HG03108 (cell line): Measurements from ENCODE around the gene FAM221A.
"Not testable (repeated sequence)": the region's sequence is repeated elsewhere in the genome, so short reads cannot be mapped to it uniquely, and the experiment has no call there.

ENCODE experiments used
- ATAC-seq: cut with Tn5 transposase; IDR thresholded peaks from one replicate; pipeline ENCODE4 v1.9.1; 2021; ENCODE audit warnings: moderate library complexity; ENCODE audit not compliant: unreplicated experiment

Gene FAM221A

DNA sequence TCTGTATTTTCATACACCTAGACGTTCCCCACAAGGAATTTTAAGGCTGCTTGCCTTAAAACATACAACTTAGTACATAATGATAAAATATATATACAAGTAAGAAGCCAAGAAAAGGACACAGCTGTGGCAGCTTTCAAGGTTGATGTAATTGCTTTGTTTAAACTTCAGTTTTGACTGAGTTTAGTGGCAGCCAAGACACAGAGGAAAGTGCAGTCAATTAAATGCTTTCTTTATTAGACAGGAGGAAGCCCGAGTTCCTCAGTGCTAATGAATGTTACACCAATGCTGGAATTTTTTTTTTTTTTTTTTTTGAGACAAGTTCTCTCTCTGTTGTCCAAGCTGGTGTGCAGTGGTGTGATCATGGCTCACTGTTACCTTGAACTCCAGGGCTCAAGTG lies 18.8 kb downstream of the FAM221A start:
- no peak for ATAC-seq

DNA sequence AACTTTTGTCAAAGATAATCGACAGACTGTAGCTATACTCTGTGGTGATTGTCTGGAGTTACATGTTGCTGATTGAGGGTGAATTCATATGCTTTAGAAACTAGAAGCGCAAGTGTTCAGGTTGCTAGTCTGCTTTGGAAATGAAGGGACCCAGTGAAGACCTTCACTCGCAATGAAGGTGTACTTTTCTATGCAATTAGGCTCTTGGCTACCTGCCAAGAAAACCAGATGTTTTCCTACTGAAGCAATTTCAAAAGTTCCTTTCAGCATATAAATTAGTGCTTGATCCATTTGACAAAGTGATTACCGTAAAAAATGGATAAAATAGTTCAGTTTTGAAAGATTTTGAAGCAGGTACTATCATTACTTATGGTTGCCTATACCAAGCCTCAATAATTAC lies 20.0 kb downstream of the FAM221A start:
- no peak for ATAC-seq

DNA sequence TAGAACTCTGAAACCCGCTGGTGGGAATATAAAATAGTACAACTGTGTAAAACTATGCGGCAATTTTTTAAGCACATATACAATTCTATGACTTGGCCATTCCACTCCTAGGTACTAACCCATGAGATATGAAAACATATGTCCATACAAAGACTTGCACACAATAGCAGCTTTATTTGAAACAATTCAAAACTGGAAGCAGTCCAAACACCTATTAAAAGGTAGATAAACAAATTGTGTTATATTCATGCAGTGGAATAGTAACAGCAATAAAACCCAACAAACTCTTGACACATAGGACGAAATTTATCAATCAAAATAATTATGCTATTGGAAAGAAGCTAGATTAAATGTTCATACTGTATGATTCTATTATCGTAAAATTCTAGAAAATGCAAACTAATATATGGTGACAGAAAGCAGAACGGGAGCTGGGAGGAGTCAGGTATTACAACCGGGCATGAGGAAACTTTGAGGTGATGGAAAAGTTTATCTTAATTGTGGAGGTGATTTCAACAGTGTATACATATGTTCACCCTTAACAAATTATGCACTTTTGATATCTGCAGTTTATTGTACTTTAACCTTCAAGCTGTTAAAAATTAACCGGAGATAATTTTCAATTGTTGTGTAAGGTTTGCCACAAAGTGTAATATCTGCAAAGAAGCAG lies 29.2 kb downstream of the FAM221A start:
- ATAC-seq: no peak

DNA sequence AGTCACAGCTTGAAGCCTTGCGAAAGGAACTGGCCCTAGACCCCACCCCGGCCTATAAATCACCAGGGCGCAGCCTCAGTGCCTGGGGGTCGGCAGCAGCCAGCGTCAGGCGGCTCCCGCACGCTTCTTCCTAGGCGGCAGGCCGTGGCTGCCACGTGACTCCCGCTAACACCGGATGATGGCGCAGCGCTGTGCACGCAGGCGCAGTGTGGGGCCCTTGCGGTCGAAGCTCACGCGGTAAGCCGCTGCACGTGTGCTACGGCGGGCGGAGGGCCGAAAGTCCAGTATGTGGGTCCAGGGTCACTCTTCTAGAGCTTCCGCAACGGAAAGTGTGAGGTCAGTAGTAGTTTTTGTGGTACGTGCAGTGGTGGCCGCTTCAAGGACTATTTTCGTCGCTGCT lies 30.0 kb downstream of the FAM221A start, which contains the start of gene STK31:
Gene STK31, plus strand, starts transcription at position 220 of the 400 bp plus-strand sequence. Its CDS starts 67 bp downstream, at position 287.
- ATAC-seq: no peak

DNA sequence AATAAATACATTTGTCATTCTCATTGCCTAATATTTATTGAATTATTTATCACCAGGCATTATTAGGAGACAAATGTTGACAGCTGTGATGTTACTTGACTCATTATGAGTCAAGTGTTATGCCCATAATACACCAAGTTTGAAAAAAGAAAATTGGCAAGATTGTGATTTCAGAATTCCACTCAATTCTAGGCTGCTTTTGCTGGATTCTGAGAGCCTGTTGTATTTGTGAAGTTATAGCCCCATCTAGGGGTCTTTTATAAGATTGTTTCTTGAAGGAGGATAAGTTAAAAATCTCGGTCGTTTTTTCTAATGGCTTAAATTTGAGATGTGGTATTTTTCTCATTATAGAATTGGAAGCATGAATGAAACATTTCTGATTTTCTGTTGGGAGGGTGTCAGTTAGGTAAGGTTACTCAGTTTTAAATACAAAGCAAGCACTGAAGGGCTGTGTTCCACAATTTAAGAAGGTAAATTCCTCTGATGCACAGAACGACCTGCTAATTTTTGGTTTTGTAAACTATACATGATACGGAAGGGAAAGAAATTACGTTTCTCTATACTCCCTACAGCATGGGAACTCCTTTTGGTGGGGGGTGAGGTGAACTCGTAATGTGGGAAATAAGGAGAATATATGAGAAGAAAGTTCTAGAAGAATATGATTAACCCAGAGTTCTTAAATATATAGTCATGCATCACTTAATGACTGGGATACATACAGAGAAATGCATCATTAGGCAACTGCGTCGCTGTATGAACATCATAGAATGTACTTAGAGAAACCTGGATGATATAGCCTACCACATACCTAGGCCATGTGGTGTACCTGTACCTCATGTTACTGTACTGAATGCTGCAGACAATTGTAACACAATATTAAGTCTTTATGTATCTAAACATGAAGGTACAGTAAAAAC lies 32.6 kb downstream of the FAM221A start:
- no peak for ATAC-seq

DNA sequence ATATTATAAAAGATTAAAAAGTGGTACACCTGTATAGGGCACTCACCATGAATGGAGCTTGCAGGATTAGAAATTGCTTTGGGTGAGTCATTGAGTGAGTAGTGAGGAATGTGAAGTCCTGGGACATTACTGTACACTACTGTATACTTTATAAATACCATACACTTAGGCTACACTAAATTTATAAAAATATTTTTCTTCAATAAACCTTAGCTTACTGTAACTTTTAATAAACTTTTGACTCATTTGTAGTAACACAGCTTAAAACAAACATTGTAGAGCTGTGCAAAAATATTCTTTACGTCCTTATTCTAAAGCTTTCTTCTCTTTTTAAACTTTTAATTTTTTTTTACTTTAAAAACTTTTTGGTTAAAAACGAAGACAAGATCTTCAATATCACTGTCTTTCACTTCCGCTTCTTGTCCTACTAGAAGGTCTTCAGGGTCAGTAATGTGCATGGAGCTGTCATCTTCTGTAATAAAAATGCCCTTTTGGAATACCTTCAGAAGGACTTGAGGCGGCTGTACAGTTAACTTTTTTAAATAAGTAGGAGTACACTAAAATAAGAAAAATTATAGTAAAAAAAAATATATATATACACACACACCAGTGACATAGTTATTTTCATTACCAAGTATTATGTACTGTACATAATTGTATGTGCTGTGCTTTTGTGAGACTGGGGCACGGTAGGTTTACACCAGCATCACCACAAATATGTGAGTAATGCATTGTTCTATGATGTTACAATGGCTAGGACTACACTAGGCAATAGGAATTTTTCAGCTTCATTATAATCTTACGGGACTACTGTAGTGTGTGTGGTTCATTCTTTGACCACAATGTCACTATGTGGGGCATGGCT lies 33.5 kb downstream of the FAM221A start:
- ATAC-seq: no peak

DNA sequence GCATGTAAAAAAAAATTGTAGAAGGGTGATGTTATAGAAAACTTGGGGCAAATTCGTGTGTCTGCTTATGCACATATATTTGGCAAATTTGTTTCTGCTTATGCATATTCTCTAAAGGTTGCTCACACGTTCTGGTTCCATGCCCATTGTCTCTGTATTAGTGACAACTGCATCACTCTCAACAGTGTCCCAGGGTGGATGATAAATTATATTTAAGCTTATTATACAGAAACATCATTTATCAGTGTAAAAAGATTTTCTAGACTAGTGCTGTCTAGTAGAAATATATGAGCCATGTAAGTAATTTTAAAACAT lies 34.1 kb downstream of the FAM221A start:
- ATAC-seq: no peak

DNA sequence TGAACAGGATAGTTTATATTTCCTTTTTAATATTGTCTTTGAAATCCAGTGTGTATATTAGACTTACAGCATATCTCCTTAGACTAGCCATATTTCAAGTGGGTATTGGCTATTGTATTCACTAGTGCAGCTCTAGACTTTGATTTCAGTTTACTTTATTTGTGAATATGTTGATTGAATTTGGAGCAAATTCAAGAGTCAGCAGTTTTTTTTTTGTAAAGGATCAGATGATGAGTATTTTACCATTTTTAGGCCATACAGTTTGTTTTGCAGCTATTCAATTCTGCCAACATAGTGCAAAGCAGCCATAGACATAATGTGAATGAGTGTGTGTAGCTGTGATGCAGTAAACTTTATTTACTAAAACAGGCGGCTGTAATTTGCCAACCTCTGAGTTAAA lies 34.6 kb downstream of the FAM221A start:
- no peak for ATAC-seq

DNA sequence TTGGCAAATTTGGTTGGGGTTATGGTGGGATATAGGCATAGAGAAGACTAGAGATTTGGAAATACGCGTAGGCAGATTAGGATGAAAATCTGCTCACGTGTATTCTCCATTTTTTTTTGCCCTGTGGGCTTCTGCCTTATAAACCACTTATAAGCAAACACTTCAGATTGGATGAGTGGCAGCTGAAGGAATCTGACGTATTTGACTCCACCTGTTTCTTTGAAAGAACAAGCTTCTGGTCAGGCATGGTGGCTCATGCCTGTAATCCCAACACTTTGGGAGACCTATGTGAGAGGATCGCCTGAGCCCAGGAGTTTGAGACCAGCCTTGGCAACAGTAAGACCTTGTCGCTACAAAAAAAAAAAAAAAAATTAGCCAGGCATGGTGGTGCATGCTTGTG lies 35.1 kb downstream of the FAM221A start:
- no peak for ATAC-seq

DNA sequence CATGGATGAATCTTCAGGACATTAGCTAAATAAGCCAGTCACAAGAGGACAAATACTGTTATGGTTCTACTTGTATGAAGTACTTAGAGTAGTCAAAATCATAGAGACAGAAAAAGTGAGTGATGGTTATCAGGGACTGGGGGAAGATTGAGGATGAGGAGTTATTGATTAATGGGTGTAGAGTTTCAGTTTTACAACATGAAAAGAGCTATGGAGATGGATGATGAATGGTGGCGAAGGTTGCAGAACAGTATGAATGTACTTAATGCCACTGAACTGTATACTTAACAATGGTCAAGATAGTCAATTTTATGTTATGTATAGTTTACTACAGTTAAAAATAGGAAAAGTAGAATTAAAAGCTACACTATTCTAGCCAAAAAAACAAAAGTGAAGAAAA lies 37.8 kb downstream of the FAM221A start:
- no peak for ATAC-seq

DNA sequence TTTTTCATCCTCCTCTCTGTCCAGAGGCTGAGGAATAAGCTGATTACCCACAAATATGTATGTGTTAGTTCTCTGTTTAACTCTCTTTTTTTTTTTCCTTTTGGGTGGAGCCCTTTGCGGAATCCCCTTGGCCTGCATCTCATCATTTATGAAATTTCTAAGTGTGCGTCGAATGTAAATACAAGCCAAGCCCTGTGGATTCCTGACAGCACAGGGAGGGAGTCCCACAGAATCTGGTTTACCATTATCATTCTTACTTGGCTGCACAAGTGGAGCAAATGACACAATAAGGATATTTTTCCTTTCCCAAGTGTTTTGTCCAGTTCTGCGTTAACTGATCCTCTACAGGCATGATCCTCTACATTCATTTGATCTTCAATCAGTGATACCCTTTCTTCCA lies 41.5 kb downstream of the FAM221A start:
- no peak for ATAC-seq

DNA sequence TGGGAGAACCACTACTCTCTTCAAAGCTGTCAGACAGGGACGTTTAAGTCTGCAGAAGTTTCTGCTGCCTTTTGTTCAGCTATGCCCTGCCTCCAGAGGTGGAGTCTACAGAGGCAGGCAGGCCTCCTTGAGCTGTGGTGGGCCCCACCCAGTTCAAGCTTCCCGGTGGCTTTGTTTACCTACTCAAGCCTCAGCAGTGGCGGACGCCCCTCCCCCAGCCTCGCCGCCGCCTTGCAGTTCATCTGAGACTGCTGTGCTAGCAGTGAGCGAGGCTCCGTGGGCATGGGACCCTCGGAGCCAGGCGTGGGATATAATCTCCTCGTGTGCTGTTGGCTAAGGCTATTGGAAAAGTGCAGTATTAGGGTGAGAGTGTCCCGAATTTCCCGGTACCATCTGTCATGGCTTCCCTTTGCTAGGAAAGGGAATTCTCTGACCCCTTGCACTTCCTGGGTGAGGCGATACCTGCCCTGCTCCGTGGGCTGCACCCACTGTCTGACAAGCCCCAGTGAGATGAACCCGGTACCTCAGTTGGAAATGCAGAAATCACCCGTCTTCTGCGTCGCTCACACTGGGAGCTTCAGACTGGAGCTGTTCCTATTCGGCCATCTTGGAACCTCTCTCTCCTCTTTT lies 42.7 kb downstream of the FAM221A start:
- ATAC-seq: not testable (repeated sequence)

DNA sequence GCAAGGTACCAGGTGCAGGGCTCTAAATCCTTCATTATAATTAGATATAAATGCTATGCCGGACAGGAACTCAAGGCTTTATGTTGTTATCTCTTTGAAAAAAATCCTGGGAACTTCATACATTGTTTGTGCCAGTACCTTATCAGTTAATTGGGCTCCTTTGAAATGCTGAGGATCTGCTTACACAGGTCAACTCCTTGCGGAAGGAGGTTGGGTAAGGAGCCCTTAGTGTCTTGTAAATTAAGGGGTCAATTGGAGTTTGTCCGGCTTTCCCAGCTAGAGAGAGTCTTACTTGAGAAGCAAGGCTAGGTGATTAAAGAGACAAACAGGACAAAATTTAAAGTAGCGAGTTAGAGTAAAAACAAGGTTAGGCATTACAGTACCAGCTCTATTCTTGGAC lies 44.1 kb downstream of the FAM221A start:
- not testable (repeated sequence) for ATAC-seq

DNA sequence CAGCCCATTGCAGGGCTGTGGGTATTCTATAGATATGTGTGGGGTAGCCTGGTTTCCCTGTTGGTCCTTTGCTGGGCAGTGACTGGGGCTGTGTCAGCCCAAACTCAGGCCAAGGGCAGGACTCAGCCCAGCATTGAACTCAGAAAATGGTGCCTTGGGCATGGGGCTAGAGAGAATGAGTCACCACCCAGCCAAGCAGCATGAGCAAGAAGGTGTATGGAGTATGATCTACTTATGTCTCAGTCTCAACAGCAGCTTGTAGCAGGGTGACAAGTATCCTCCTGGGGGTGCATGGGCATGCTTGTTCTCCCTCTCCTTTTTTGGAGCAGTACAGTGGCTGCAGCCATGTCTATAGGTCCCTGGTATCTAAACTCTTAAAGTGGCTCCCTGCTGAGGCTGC lies 62.1 kb downstream of the FAM221A start:
- no peak for ATAC-seq

DNA sequence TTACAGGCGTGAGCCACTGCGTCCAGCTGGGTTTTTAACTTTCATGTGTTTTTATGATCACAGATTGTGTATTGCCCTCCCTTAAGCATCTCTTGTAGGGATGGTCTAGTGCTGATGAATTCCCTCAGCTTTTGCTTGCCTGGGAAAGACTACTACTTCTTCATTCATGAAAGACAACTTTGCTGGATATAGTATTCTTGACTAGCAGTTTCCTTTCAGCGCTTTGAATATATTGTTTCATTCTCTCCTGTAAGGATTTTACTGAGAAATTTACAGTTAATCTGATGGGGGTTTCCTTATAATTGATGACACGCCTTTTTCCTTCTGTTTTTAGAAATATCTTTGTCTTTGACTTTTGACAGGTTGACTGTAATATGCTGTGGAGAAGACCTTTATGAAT lies 63.2 kb downstream of the FAM221A start:
- ATAC-seq: no peak

DNA sequence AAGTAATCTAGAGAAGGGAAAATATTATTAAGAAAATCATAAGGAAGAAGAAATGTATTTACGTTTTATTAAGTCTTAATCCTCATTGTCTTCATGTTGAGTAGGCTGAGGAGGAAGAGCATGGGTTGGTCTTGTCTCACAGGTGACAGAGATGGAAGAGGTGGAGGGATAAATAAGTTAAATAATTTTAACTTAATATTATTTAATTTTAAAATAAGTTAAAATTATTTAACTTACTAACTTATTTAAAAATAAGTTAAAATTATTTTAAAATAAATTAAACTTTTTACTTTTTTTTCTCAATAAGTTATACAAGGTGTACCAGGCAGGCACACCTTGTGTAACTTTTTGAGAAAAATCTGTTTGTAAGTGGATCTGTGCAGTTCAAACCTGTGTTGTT lies 66.6 kb downstream of the FAM221A start:
- no peak for ATAC-seq

DNA sequence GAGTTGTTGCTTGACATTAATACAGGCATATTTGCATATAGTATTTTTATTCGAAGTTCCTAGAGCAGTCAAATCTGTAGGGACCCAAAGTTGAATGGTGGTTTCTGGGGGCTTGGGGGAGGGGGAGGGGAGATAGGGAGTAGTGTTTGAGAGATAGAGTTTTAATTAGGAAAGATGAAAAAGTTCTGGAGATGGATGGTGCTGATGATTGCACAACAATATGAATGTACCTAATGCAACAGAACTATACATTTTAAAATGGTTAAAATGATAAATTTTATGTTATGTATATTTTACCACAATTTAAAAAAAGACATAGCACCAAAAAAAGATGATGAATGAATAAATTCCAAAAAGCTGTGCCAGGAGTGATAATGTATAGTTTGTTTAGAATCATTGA lies 71.9 kb downstream of the FAM221A start:
- no peak for ATAC-seq
